Type B pancreatic cell (in vitro differentiated cells): ENCODE data around the gene STAT5B. TPM values are rescaled to one million over a fixed set of nuclear protein-coding genes. Genes with fewer than 3 reads are reported as not detected.

Source experiments
- DNase-seq: peaks from one replicate; pipeline ENCODE4 v3.0.0; 2021; ENCODE audit warnings: mixed read lengths; ENCODE audit not compliant: unreplicated experiment; ENCODE audit errors: extremely low spot score
- H3K27ac Mint-ChIP-seq: 2 replicates; pipeline ENCODE4 v1.8.0; 2021; ENCODE audit warnings: mild to moderate bottlenecking, mixed read lengths
- H3K27me3 Mint-ChIP-seq: 2 replicates; pipeline ENCODE4 v1.8.0; 2021; ENCODE audit warnings: mixed read lengths
- H3K36me3 Mint-ChIP-seq: 2 replicates; pipeline ENCODE4 v1.8.0; 2021; ENCODE audit warnings: mixed read lengths
- H3K4me1 Mint-ChIP-seq: one replicate; pipeline ENCODE4 v1.8.0; 2021; ENCODE audit warnings: mixed read lengths; ENCODE audit not compliant: unreplicated experiment
- H3K4me3 Mint-ChIP-seq: 2 replicates; pipeline ENCODE4 v1.8.0; 2021; ENCODE audit warnings: mild to moderate bottlenecking, mixed read lengths
- H3K9me3 Mint-ChIP-seq: 2 replicates; pipeline ENCODE4 v1.8.0; 2021; ENCODE audit warnings: mixed read lengths
- total RNA-seq: library from RNA; stranded (reverse); gene quantifications from 2 replicates; pipeline ENCODE4 v1.2.1, GENCODE V29; 2021; ENCODE audit warnings: low replicate concordance
- TF ChIP-seq, protein P1 (sequence below): fragments of 200-600 bp; sonication (generic); conservative IDR thresholded peaks from 2 replicates; pipeline ENCODE4 v1.5.0; 2021; ENCODE audit warnings: antibody characterized with exemption, mild to moderate bottlenecking

The STAT5B gene
- total RNA-seq, 1 donor from 2014 or later: 42.3 TPM

DNA sequence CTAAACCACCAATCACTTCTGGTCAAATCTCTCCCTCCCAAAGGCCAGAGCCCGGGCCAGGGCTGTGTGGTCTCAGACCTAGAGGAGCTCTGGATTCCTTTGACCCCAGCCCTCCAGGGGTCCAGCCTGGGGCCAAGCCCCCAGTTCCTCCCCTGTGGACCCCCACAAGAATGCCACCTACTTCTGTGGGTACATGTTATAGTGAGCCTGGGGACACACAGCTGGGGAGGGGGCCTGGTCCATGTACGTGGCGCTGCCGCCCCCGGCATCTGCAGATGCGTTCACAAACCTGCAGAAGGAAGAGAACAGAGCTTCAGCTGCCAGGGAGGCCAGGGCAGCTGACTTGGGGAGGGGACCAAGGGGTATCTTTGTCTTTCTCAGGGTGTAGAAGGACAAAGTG, 74.0 kb downstream of the STAT5B start:
- Mint-ChIP-seq H3K9me3 (no peaks in the 10 kb centered on the region), H3K36me3 (peaks cover 5% of the 10 kb centered on the region), H3K27ac (no peak overlapping the region), H3K27me3 (no peaks in the 10 kb centered on the region), H3K4me3 (no peak overlapping the region), H3K4me1 (peaks cover 3% of the 10 kb centered on the region)
- DNase-seq: no peak
- TF ChIP-seq, protein P1, sequence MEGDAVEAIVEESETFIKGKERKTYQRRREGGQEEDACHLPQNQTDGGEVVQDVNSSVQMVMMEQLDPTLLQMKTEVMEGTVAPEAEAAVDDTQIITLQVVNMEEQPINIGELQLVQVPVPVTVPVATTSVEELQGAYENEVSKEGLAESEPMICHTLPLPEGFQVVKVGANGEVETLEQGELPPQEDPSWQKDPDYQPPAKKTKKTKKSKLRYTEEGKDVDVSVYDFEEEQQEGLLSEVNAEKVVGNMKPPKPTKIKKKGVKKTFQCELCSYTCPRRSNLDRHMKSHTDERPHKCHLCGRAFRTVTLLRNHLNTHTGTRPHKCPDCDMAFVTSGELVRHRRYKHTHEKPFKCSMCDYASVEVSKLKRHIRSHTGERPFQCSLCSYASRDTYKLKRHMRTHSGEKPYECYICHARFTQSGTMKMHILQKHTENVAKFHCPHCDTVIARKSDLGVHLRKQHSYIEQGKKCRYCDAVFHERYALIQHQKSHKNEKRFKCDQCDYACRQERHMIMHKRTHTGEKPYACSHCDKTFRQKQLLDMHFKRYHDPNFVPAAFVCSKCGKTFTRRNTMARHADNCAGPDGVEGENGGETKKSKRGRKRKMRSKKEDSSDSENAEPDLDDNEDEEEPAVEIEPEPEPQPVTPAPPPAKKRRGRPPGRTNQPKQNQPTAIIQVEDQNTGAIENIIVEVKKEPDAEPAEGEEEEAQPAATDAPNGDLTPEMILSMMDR: no peak

DNA sequence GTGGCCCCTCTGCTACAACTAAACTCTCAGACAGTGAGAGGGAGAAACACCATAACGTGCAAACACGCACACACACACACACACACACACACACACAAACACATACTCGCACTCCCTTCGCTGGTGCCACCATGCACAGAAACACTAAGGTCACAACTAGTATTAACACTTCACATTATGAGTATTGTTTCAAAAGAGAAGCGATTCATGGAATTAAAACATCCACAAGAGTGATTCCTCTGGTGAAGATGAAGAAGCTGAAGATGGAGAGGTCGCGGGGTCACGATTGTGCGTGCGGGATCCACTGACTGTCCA, 74.8 kb downstream of the STAT5B start:
- peaks cover 3% of the 10 kb centered on the region for H3K4me1 Mint-ChIP-seq
- H3K27ac Mint-ChIP-seq: no peak overlapping the region
- H3K4me3 Mint-ChIP-seq: no peak overlapping the region
- H3K27me3 Mint-ChIP-seq: no peaks in the 10 kb centered on the region
- peaks cover 5% of the 10 kb centered on the region for H3K36me3 Mint-ChIP-seq
- DNase-seq: no peak
- H3K9me3 Mint-ChIP-seq: no peaks in the 10 kb centered on the region
- TF ChIP-seq, protein P1: no peak

DNA sequence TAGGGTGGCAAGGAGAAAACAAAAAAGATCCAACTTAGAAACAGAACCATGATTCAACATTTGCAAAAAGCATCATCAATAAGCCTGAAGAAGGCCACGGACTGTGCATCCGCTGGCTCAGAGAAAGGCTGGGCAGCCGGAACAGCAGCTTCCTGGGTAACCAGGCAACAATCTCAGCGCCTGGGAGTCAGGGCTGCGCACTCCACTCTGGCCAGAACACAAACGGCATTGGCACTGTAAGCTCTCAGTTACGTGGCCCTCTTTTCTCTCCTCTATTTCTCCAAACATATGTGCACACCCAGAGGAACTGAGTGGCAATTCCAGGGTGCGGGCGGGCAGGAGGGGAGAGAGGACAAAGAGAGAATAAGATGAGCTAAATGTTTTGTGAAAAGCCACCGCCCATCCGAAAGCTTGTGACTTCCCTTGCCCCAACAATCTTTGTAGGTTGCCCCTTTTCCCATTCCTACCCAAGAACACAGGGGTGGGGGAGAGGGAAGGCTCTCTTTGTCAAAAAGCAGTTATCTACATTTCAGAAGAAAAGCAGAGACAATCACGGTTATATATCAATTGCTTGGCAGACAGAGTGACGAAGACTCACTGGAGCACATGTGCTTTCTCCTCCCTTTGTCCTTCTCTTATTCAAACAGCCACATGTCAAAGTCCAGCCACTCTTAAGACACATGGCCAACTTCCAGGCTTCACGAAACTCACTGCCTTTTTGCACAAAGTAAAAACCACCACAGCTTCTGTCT, 75.3 kb downstream of the STAT5B start:
- no peak overlapping the region for H3K27ac Mint-ChIP-seq
- H3K9me3 Mint-ChIP-seq: no peaks in the 10 kb centered on the region
- peaks cover 5% of the 10 kb centered on the region for H3K36me3 Mint-ChIP-seq
- no peaks in the 10 kb centered on the region for H3K27me3 Mint-ChIP-seq
- DNase-seq: no peak
- H3K4me3 Mint-ChIP-seq: no peak overlapping the region
- peaks cover 3% of the 10 kb centered on the region for H3K4me1 Mint-ChIP-seq
- TF ChIP-seq, protein P1: no peak

DNA sequence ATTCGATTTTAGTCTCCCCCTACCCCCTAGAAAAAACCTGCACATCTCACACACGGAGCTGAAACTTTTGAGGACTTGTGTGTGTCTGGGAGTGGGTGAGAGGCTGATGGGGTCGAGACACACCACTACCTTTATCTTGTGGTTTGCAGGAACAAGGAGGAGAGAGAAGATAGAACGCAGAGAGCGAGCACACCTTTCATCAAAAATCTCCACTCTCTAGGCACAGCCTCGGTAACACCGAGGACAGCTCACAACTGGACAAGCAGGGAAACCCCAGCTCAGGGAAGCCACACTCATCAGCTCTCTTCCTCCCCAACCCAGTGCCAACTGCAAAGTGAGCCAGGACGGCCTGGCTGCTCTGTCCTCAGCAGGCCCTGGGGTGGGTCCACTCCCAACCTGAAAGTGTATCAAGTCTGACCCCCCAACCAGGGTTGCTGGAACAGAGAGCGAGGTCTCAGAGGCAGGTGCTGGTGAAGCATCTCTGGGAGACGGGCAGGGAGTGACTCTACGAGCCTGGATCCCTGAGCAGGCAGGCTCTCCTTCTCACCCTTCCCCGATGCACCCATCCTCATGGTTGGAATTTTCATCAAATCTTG, 76.7 kb downstream of the STAT5B start:
- Mint-ChIP-seq H3K9me3 (no peaks in the 10 kb centered on the region), H3K27me3 (no peaks in the 10 kb centered on the region), H3K27ac (no peak overlapping the region), H3K4me1 (peaks cover 4% of the 10 kb centered on the region), H3K36me3 (peaks cover 5% of the 10 kb centered on the region), H3K4me3 (no peak overlapping the region)
- TF ChIP-seq, protein P1: no peak
- no peak for DNase-seq

DNA sequence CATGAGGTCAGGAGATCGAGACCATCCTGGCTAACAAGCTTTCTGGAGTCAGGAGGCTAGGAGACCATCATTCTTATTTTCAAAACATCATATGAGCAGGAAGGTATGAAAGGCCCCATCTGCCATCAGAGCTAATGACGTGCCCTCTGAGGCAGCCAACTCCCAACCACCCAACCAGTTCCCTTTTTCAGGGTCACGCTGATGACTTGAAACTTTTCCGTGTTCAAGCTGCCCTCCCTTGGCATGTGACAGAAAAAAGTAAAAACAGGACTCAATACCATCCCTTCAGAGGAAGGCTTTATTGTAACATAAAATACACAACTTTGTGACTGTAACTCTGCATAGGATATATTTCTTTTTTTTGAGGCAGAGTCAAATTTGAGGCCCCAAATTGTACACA, 77.3 kb downstream of the STAT5B start:
- DNase-seq: no peak
- TF ChIP-seq, protein P1: no peak
- peaks cover 8% of the 10 kb centered on the region for H3K4me1 Mint-ChIP-seq
- H3K27ac Mint-ChIP-seq: no peak overlapping the region
- H3K36me3 Mint-ChIP-seq: peaks cover under 1% of the 10 kb centered on the region
- H3K9me3 Mint-ChIP-seq: no peaks in the 10 kb centered on the region
- H3K4me3 Mint-ChIP-seq: no peak overlapping the region
- no peaks in the 10 kb centered on the region for H3K27me3 Mint-ChIP-seq
